A549 treated with CpdA at 1 μM for 4 hours (cell line): ENCODE data around the gene OR10A7. TPM values are rescaled to one million over a fixed set of nuclear protein-coding genes. Genes with fewer than 3 reads are reported as not detected.

Experiments used
- total RNA-seq: library from RNA; stranded (reverse); fragments of 200-300 nt; extraction: Qiagen RNA extraction; gene quantifications from 5 replicates; pipeline ENCODE4 v1.2.3, GENCODE V29; 2022; ENCODE audit warnings: low read depth

OR10A7 gene
- total RNA-seq: not detected in 5 replicates

GRCh38 chr12:55220725-55221124, at the start of gene OR10A7:
OR10A7 (plus strand) TSS chr12:55221025; CDS start chr12:55221025, 0 bp downstream.

GRCh38 chr12:55244309-55244708, 23.5 kb downstream of the OR10A7 start, which contains the start of gene OR6C74:
OR6C74 (plus strand) TSS chr12:55244609; CDS start chr12:55247288, 2,679 bp downstream.

Other genes with a start within 250 kb of the OR10A7 start
- not detected in 5 replicates for gene TESPA1, start 236.3 kb upstream of the OR10A7 start, total RNA-seq
- gene NEUROD4, start 201.1 kb upstream of the OR10A7 start, total RNA-seq: not detected in 5 replicates
- not detected in 5 replicates for gene OR9K2, start 94.6 kb upstream of the OR10A7 start, total RNA-seq
- not detected in 5 replicates for gene OR6C74, start 23.6 kb downstream of the OR10A7 start, total RNA-seq
- gene OR6C6, start 75.5 kb downstream of the OR10A7 start, total RNA-seq: not detected in 5 replicates
- gene OR6C1, start 93.3 kb downstream of the OR10A7 start, total RNA-seq: not detected in 5 replicates
- not detected in 5 replicates for gene OR6C3, start 109.7 kb downstream of the OR10A7 start, total RNA-seq
- not detected in 5 replicates for gene OR6C75, start 141.9 kb downstream of the OR10A7 start, total RNA-seq
- not detected in 5 replicates for gene OR6C65, start 179.5 kb downstream of the OR10A7 start, total RNA-seq
- gene OR6C76, start 205.2 kb downstream of the OR10A7 start, total RNA-seq: not detected in 5 replicates
- gene OR6C2, start 223.1 kb downstream of the OR10A7 start, total RNA-seq: not detected in 5 replicates
- gene OR6C70, start 249.1 kb downstream of the OR10A7 start, total RNA-seq: not detected in 5 replicates